Neutrophil (primary cell): ENCODE results near the gene RABL2A.
"Not testable (repeated sequence)": the region's sequence is repeated elsewhere in the genome, so short reads cannot be mapped to it uniquely, and the experiment has no call there.

Experiments
- H3K27ac ChIP-seq: fragments of 200-600 bp; sonication (generic); 2 replicates; pipeline ENCODE4 v1.5.1; 2016; ENCODE audit warnings: mild to moderate bottlenecking, moderate library complexity
- H3K27me3 ChIP-seq: fragments of 200-600 bp; sonication (generic); 2 replicates; pipeline ENCODE4 v1.6.0; 2016; ENCODE audit warnings: mild to moderate bottlenecking
- H3K36me3 ChIP-seq: fragments of 200-600 bp; sonication (generic); 2 replicates; pipeline ENCODE4 v1.5.1; 2017
- H3K4me1 ChIP-seq, 2 experiments: fragments of 200-600 bp in 1 of 2; sonication (generic) in 1 of 2; 1 replicate in 1 of 2; 2 replicates in 1 of 2; pipeline versions ENCODE4 v1.5.1 to v1.6.1; 2013 to 2016; ENCODE audit warnings: low read depth in 1 of 2, low read length in 1 of 2, mild to moderate bottlenecking in 1 of 2, moderate library complexity in 1 of 2; ENCODE audit not compliant: control insufficient read depth in 1 of 2, insufficient read depth in 1 of 2
- H3K4me3 ChIP-seq, 2 experiments: fragments of 200-600 bp in 1 of 2; sonication (generic) in 1 of 2; 1 replicate in 1 of 2; 2 replicates in 1 of 2; pipeline ENCODE4 v1.5.1; 2013 to 2016; ENCODE audit warnings: low read depth in 1 of 2, low read length in 1 of 2, mild to moderate bottlenecking in 1 of 2, moderate library complexity in 1 of 2
- H3K9me3 ChIP-seq: fragments of 200-600 bp; sonication (generic); 2 replicates; pipeline ENCODE4 v1.5.1; 2016
- TF ChIP-seq, protein P1 (sequence below): fragments of 200-600 bp; sonication (generic); IDR thresholded peaks from 2 replicates; pipeline ENCODE4 v1.5.1; 2016; ENCODE audit warnings: antibody characterized with exemption

Gene RABL2A

GRCh38 chr2:113685471-113685870 lies 58.4 kb downstream of the RABL2A start:
- Histone ChIP-seq H3K27ac (no peak overlapping the region), H3K27me3 (no peaks in the 10 kb centered on the region), H3K4me1 (no peaks in the 10 kb centered on the region), H3K4me3 (no peak overlapping the region), H3K9me3 (no peaks in the 10 kb centered on the region), H3K36me3 (no peaks in the 10 kb centered on the region)
- TF ChIP-seq, protein P1, sequence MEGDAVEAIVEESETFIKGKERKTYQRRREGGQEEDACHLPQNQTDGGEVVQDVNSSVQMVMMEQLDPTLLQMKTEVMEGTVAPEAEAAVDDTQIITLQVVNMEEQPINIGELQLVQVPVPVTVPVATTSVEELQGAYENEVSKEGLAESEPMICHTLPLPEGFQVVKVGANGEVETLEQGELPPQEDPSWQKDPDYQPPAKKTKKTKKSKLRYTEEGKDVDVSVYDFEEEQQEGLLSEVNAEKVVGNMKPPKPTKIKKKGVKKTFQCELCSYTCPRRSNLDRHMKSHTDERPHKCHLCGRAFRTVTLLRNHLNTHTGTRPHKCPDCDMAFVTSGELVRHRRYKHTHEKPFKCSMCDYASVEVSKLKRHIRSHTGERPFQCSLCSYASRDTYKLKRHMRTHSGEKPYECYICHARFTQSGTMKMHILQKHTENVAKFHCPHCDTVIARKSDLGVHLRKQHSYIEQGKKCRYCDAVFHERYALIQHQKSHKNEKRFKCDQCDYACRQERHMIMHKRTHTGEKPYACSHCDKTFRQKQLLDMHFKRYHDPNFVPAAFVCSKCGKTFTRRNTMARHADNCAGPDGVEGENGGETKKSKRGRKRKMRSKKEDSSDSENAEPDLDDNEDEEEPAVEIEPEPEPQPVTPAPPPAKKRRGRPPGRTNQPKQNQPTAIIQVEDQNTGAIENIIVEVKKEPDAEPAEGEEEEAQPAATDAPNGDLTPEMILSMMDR, result no peak

DNA sequence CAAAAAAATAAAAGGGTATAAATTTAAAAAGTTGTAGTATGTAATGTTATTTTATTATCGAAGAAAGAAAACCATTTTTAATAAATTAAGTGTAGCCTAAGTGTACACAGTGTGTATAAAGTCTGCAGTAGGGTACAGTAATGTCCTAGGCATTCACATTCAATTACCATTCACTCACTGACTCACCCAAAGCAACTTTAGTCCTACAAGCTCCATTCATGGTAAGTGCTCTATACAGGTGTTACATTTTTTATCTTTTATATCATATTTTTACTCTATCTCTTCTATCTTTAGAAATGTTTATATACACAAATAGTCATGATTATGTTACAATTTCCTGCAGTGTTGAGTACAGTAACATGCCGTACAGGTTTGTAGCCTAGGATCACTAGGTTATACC lies 59.5 kb downstream of the RABL2A start:
- TF ChIP-seq, protein P1, result no peak
- no peaks in the 10 kb centered on the region for H3K27me3 ChIP-seq
- no peaks in the 10 kb centered on the region for H3K9me3 ChIP-seq
- no peak overlapping the region for H3K4me3 ChIP-seq
- H3K4me1 ChIP-seq, result no peaks in the 10 kb centered on the region
- no peaks in the 10 kb centered on the region for H3K36me3 ChIP-seq
- H3K27ac ChIP-seq, result no peak overlapping the region

DNA sequence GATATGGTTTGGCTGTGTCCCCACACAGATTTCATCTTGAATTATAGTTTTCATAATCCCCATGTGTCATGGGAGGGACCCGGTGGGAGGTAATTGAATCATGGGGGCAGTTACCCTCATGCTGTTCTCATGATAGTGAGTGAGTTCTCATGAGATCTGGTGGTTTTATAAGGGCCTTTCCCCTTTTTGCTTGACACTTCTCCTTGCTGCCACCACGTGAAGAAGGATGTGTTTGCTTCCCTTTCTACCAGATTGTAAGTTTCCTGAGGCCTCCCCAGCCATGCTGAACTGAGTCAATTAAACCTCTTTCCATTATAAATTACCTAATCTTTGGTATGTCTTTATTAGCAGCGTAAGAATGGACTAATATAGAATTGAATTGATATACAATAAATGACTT lies 63.8 kb downstream of the RABL2A start:
- H3K9me3 ChIP-seq, H3K27ac ChIP-seq, H3K27me3 ChIP-seq, H3K4me3 ChIP-seq, H3K4me1 ChIP-seq, H3K36me3 ChIP-seq: not testable (repeated sequence)
